Measurements from ENCODE around the gene OR2F1.

OR2F1 gene

GRCh38 chr7:143980746-143981510, 26.3 kb downstream of the OR2F1 start:
- no peak overlapping the region for H3K4me3 ChIP-seq (ENCODE audit: low read depth, low read length)
- DNase-seq (ENCODE audit: low read depth): no peak
- in situ Hi-C loops (cut with HindIII; ENCODE audit: low sequenced_read_pairs): no loop called here
- TF ChIP-seq CTCF (IDR thresholded peaks at IDR 0.05; ENCODE audit: low read depth, low read length, missing control alignments): no peak

- no peak overlapping the region for H3K4me3 ChIP-seq (ENCODE audit: low read depth, low read length)
- no peak for DNase-seq (ENCODE audit: low read depth)
- in situ Hi-C loops (cut with HindIII; ENCODE audit: low sequenced_read_pairs): no loop called here
- no peak for TF ChIP-seq CTCF (IDR thresholded peaks at IDR 0.05; ENCODE audit: low read depth, low read length, missing control alignments)
Measured at GRCh38 chr7:143983960-143984359, 29.3 kb downstream of the OR2F1 start.

GRCh38 chr7:143987513-143987912, 32.9 kb downstream of the OR2F1 start:
- in situ Hi-C loops (cut with HindIII; ENCODE audit: low sequenced_read_pairs): no loop called here
- no peak for TF ChIP-seq CTCF (IDR thresholded peaks at IDR 0.05; ENCODE audit: low read depth, low read length, missing control alignments)
- no peak overlapping the region for H3K4me3 ChIP-seq (ENCODE audit: low read depth, low read length)
- no peak for DNase-seq (ENCODE audit: low read depth)

GRCh38 chr7:143988976-143989745, 34.5 kb downstream of the OR2F1 start:
- no peak for TF ChIP-seq CTCF (IDR thresholded peaks at IDR 0.05; ENCODE audit: low read depth, low read length, missing control alignments)
- in situ Hi-C loops (cut with HindIII; ENCODE audit: low sequenced_read_pairs): no loop called here
- H3K4me3 ChIP-seq (ENCODE audit: low read depth, low read length): no peak overlapping the region
- peak; percentile 49 for DNase-seq (ENCODE audit: low read depth)

- no peak for DNase-seq (ENCODE audit: low read depth)
- TF ChIP-seq CTCF (IDR thresholded peaks at IDR 0.05; ENCODE audit: low read depth, low read length, missing control alignments): no peak
Measured at GRCh38 chr7:143992670-143993069, 38.0 kb downstream of the OR2F1 start.

GRCh38 chr7:143993924-143994323, 39.3 kb downstream of the OR2F1 start:
- TF ChIP-seq CTCF (IDR thresholded peaks at IDR 0.05; ENCODE audit: low read depth, low read length, missing control alignments): no peak
- H3K4me3 ChIP-seq (ENCODE audit: low read depth, low read length): no peak overlapping the region
- in situ Hi-C loops (cut with HindIII; ENCODE audit: low sequenced_read_pairs): no loop called here
- DNase-seq (ENCODE audit: low read depth): no peak

More at GRCh38 chr7:143992670-143993069, 38.0 kb downstream of the OR2F1 start:
- no peak overlapping the region for H3K4me3 ChIP-seq (ENCODE audit: low read depth, low read length)
- in situ Hi-C loops (cut with HindIII; ENCODE audit: low sequenced_read_pairs): no loop called here
